Small intestine (tissue), 7 donors: ENCODE results near the gene NPIPA1. TPM values are rescaled to one million over a fixed set of nuclear protein-coding genes. Genes with fewer than 3 reads are reported as not detected.
"Not testable (repeated sequence)": the region's sequence is repeated elsewhere in the genome, so short reads cannot be mapped to it uniquely, and the experiment has no call there.

Experiments used
- DNase-seq, 2 donors: peaks; one replicate each; pipeline versions ENCODE4 v3.0.0 to v3.0.0-alpha.2; 2013
- FAIRE-seq: peaks from 2 replicates; lab custom pipeline; 2012; peaks lifted over from hg19 to GRCh38; lab: Jason Lieb, UNC
- H3K27ac ChIP-seq, 3 donors: one replicate each; pipeline ENCODE4 v1.5.1; 2013; ENCODE audit warnings: low read length in 2 of 3, mild to moderate bottlenecking in 2 of 3, control low read depth in 1 of 3, inconsistent platforms in 1 of 3, low read depth in 1 of 3, moderate library complexity in 1 of 3
- H3K27me3 ChIP-seq, 3 donors: one replicate each; pipeline ENCODE4 v1.6.1; 2013; ENCODE audit warnings: low read length in 3 of 3, inconsistent platforms in 1 of 3; ENCODE audit not compliant: control insufficient read depth in 3 of 3, insufficient read depth in 3 of 3
- H3K36me3 ChIP-seq, 3 donors: one replicate each; pipeline ENCODE4 v1.6.1; 2013; ENCODE audit warnings: low read length in 3 of 3, inconsistent platforms in 1 of 3, low read depth in 1 of 3, mild to moderate bottlenecking in 1 of 3, moderate library complexity in 1 of 3; ENCODE audit not compliant: control insufficient read depth in 3 of 3, insufficient read depth in 2 of 3
- H3K4me1 ChIP-seq, 3 donors: one replicate each; pipeline ENCODE4 v1.6.1; 2013; ENCODE audit warnings: low read length in 2 of 3, inconsistent platforms in 1 of 3, low read depth in 1 of 3, mild to moderate bottlenecking in 1 of 3, moderate library complexity in 1 of 3; ENCODE audit not compliant: control insufficient read depth in 3 of 3, insufficient read depth in 2 of 3
- H3K4me3 ChIP-seq, 3 donors: one replicate each; pipeline ENCODE4 v1.5.1; 2013; ENCODE audit warnings: low read length in 3 of 3, control low read depth in 1 of 3, inconsistent platforms in 1 of 3, low read depth in 1 of 3, mild to moderate bottlenecking in 1 of 3, moderate library complexity in 1 of 3
- H3K9me3 ChIP-seq, 2 donors: one replicate each; pipeline ENCODE4 v1.6.1; 2013; ENCODE audit warnings: low read depth in 1 of 2, low read length in 1 of 2; ENCODE audit not compliant: control insufficient read depth in 2 of 2, insufficient read depth in 1 of 2
- WGBS, 3 donors: extraction: QIAGEN DNeasy Blood & Tissue Kit; methylation state at CpG; one replicate each; pipeline ENCODE4 v1.1.7; 2013; 5-methylcytosine and 5-hydroxymethylcytosine counted together
- polyA plus RNA-seq, 4 donors: library from polyadenylated mRNA; stranded (reverse) in 3 of 4; unstranded in 1 of 4; fragments of 200-250 nt in 3 of 4; fragments of 120-200 nt in 1 of 4; gene quantifications; one replicate each; pipeline versions ENCODE4 v1.2.1 to v1.2.3, GENCODE V29; 2013
- donor health status: healthy with polysubstance abuse.
- donor health status: control.
- donor health status: control.
- donor health status: Bipolar disorder and iron deficiency.
- donor health status: healthy.

NPIPA1 gene
- polyA plus RNA-seq, 4 donors: 20.8 to 86.4 (median 46.8) TPM

GRCh38 chr16:14965328-14965727 lies 28.1 kb downstream of the NPIPA1 start:
- 90 to 92% (median 91%) methylated on average over 17 of the region's 17 CpGs for WGBS, 3 donors
- FAIRE-seq: no peak

GRCh38 chr16:14969795-14970194 lies 32.6 kb downstream of the NPIPA1 start:
- H3K9me3 ChIP-seq, H3K36me3 ChIP-seq, H3K27me3 ChIP-seq, FAIRE-seq, DNase-seq, H3K4me1 ChIP-seq, H3K27ac ChIP-seq, H3K4me3 ChIP-seq: not testable (repeated sequence)
- WGBS, 3 donors: 92 to 93% (median 92%) methylated on average over 3 of the region's 3 CpGs

More at GRCh38 chr16:14965328-14965727, 28.1 kb downstream of the NPIPA1 start:
- Histone ChIP-seq H3K9me3 (no peaks in the 10 kb centered on the region), H3K36me3 (no peaks in the 10 kb centered on the region), H3K4me1 (peaks cover 0 to 8% (median 3%) of the 10 kb centered on the region in 3 donors), H3K27ac (no peak overlapping the region), H3K4me3 (no peak overlapping the region), H3K27me3 (no peaks in the 10 kb centered on the region)
- DNase-seq: no peak

GRCh38 chr16:14971621-14972228 lies 34.5 kb downstream of the NPIPA1 start:
- not testable (repeated sequence) for H3K4me3 ChIP-seq, H3K27ac ChIP-seq, DNase-seq, H3K36me3 ChIP-seq, H3K4me1 ChIP-seq, FAIRE-seq, H3K27me3 ChIP-seq, H3K9me3 ChIP-seq
- WGBS, 3 donors: 93 to 94% (median 93%) methylated on average over 12 of the region's 12 CpGs

DNA sequence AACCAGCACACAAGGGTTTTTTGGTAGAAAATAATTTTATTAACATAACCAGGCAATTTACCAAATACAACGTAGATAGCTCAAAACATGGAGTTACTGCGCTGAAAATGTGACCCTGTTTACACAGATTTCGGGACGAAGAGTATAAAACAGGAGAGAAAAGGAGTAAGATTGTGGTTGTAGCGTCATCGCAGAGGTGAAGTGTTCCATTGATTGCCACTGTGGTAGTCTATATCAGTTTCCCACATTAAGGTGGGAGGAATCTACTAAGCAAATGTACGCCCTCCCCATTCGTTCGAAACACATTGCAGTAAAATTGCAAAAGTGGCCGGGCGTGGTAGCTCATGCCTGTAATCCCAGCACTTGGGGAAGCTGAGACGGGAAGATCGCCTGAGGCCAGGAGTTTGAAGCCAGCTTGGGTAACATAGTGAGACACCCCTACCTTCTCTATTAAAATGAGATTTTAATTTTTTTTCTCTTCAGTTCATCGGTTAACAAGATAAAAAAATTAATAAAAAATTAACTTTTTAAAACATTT lies 36.6 kb downstream of the NPIPA1 start:
- DNase-seq, H3K4me1 ChIP-seq, FAIRE-seq, H3K36me3 ChIP-seq, H3K27me3 ChIP-seq, H3K9me3 ChIP-seq, H3K27ac ChIP-seq: not testable (repeated sequence)
- WGBS, 3 donors: 32 to 55% (median 37%) methylated on average over 12 to 14 of the region's 14 CpGs
- peak overlapping the region in 2 of 3 donors; percentile 15 to 60 for H3K4me3 ChIP-seq

- not testable (repeated sequence) for FAIRE-seq, H3K36me3 ChIP-seq, H3K9me3 ChIP-seq, H3K27me3 ChIP-seq
- Histone ChIP-seq H3K27ac (peak overlapping the region in 2 of 3 donors; percentile 66 to 96), H3K4me1 (peaks cover 0 to 14% (median 3%) of the 10 kb centered on the region in 3 donors), H3K4me3 (peak overlapping the region; percentile 60 to 93 (median 89))
- 1 to 2% (median 1%) methylated on average over 7 of the region's 7 CpGs for WGBS, 3 donors
- peak; percentile 73 to 83 for DNase-seq
These were observed 37.0 kb downstream of the NPIPA1 start for GRCh38 chr16:14974331-14974655.

GRCh38 chr16:14974656-14975417 lies 37.6 kb downstream of the NPIPA1 start, which contains the start of gene PDXDC1:
Gene PDXDC1 (plus strand): TSS chr16:14975026. CDS start chr16:14975200, 174 bp downstream.
- DNase-seq: peak; percentile 98 to 99
- H3K27me3 ChIP-seq, FAIRE-seq, H3K9me3 ChIP-seq, H3K36me3 ChIP-seq: not testable (repeated sequence)
- WGBS, 3 donors: 0 to 1% (median 0%) methylated on average over 70 to 74 of the region's 74 CpGs
- Histone ChIP-seq H3K4me1 (peaks cover 0 to 18% (median 3%) of the 10 kb centered on the region in 3 donors), H3K27ac (peak within 1 kb of the TSS; percentile 94 to 97 (median 96)), H3K4me3 (peak within 1 kb of the TSS; percentile 60 to 93 (median 89))

DNA sequence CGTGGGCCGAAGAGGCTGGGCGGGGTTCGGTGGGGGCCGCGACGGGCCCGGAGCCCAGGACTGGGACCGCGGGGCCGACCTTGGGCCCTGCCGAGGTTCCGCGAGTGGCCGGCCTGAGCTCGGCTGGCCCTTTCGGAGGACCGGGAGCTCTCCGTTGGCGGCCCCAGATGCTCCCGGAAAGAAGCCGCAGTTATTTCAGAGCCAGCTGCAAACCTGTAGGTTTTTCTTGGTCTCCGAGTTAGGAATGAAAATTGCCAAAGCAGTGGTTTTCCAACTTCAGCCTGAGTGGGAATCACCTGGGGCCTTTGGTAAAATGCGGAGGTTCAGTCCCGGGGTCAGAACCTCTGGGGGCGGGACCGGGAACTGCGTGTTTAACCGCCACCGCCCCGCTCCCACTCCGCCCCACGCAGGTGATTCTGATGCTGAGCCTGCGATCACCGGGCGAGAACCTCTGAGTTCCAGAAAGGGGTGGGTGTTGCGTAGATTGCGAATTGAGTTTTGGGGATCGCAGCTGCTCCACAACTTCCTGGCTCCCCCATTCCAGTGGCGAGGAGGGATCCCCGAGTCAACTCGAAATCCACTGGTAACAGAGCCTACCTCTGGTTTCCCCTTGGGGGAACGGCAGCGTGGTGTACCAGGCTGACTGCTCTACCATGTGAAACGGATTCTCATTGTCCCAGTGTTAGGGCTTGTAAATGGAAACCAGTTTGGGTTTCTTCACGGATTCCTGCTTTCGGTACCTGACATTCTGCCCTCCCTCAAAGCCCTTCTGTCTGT lies 38.4 kb downstream of the NPIPA1 start:
- not testable (repeated sequence) for FAIRE-seq, H3K36me3 ChIP-seq, H3K27me3 ChIP-seq, H3K9me3 ChIP-seq
- peak overlapping the region; percentile 94 to 97 (median 96) for H3K27ac ChIP-seq
- WGBS, 3 donors: 1 to 2% (median 1%) methylated on average over 38 to 47 of the region's 47 CpGs
- peaks cover 0 to 18% (median 3%) of the 10 kb centered on the region in 3 donors for H3K4me1 ChIP-seq
- peak; percentile 54 to 74 for DNase-seq
- peak overlapping the region; percentile 60 to 93 (median 89) for H3K4me3 ChIP-seq
